IMR-90 (cell line): ENCODE data around the gene ZNF595. TPM values are rescaled to one million over a fixed set of nuclear protein-coding genes. Genes with fewer than 3 reads are reported as not detected.
"Not testable (repeated sequence)": the region's sequence is repeated elsewhere in the genome, so short reads cannot be mapped to it uniquely, and the experiment has no call there.

ENCODE experiments used
- ATAC-seq: fragments of 200-7000 bp; cut with Tn5 transposase; 2 replicates; pipeline ENCODE4 v1.9.1; 2020; ENCODE audit warnings: low read depth, mild to moderate bottlenecking, moderate library complexity
- BruUV-seq: library from RNA; stranded (reverse); fragments of 400-500 nt; replicated peaks from 2 replicates; lab custom pipeline; 2021; lab: Mats Ljungman, UMichigan
- CTCF ChIA-PET: fragments of 300-600 bp; formaldehyde crosslinking; extraction: SDS; loops from one replicate; lab custom pipeline; 2021; ENCODE audit warnings: antibody characterized with exemption; lab: Yijun Ruan, JAX
- POLR2A ChIA-PET: fragments of 300-600 bp; sonication (Branson Sonifier 250); formaldehyde crosslinking; loops from one replicate; lab custom pipeline; 2022; ENCODE audit warnings: antibody characterized with exemption; ENCODE audit not compliant: unreplicated experiment; lab: Charles Lee
- DNase-seq: peaks from one replicate; pipeline ENCODE4 v3.0.0; 2013
- H2AFZ ChIP-seq: replicated peaks from 2 replicates; pipeline ENCODE3; 2013; ENCODE audit warnings: low read length, mild to moderate bottlenecking; ENCODE audit not compliant: poor library complexity
- H2AK5ac ChIP-seq: 2 replicates; pipeline ENCODE4 v1.6.1; 2013; ENCODE audit warnings: low read depth, low read length, inconsistent platforms
- H2AK9ac ChIP-seq: replicated peaks from 2 replicates; pipeline ENCODE3; 2013; ENCODE audit warnings: mild to moderate bottlenecking, low read depth, low read length, moderate library complexity; ENCODE audit not compliant: poor library complexity
- H2BK120ac ChIP-seq: 2 replicates; pipeline ENCODE4 v1.6.1; 2013; ENCODE audit warnings: low read depth, low read length, inconsistent platforms
- H2BK15ac ChIP-seq: 3 replicates; pipeline ENCODE4 v1.6.1; 2013; ENCODE audit warnings: low read depth, low read length, inconsistent platforms
- H2BK20ac ChIP-seq: 2 replicates; pipeline ENCODE4 v1.6.1; 2013; ENCODE audit warnings: low read depth, mild to moderate bottlenecking, inconsistent platforms, low read length, moderate library complexity
- H2BK5ac ChIP-seq: 2 replicates; pipeline ENCODE4 v1.6.1; 2013; ENCODE audit warnings: mild to moderate bottlenecking, low read depth, low read length, inconsistent platforms; ENCODE audit not compliant: poor library complexity, severe bottlenecking
- H3K14ac ChIP-seq: replicated peaks from 2 replicates; pipeline ENCODE4 v1.6.1; 2013; ENCODE audit warnings: low read depth, low read length, inconsistent platforms
- H3K18ac ChIP-seq: 2 replicates; pipeline ENCODE4 v1.6.1; 2013; ENCODE audit warnings: low read depth, low read length, control low read depth
- H3K23ac ChIP-seq: 2 replicates; pipeline ENCODE4 v1.6.1; 2013; ENCODE audit warnings: low read depth, low read length, inconsistent platforms
- H3K27ac ChIP-seq: 2 replicates; pipeline ENCODE4 v1.5.1; 2013; ENCODE audit warnings: mild to moderate bottlenecking, control low read depth, low read length; ENCODE audit not compliant: insufficient read depth
- H3K27me3 ChIP-seq: 2 replicates; pipeline ENCODE4 v1.6.1; 2013; ENCODE audit warnings: low read length; ENCODE audit not compliant: control insufficient read depth, insufficient read depth
- H3K36me3 ChIP-seq: 2 replicates; pipeline ENCODE4 v1.6.1; 2013; ENCODE audit warnings: low read length, mixed read lengths; ENCODE audit not compliant: control insufficient read depth, insufficient read depth
- H3K4ac ChIP-seq: 2 replicates; pipeline ENCODE4 v1.6.1; 2013; ENCODE audit warnings: low read depth, low read length, inconsistent platforms
- H3K4me1 ChIP-seq: 2 replicates; pipeline ENCODE4 v1.6.1; 2013; ENCODE audit warnings: low read length, mixed read lengths; ENCODE audit not compliant: control insufficient read depth, insufficient read depth
- H3K4me2 ChIP-seq: 2 replicates; pipeline ENCODE4 v1.6.1; 2013; ENCODE audit warnings: low read depth, mild to moderate bottlenecking, control low read depth, low read length, moderate library complexity
- H3K4me3 ChIP-seq: 2 replicates; pipeline ENCODE4 v1.5.1; 2013; ENCODE audit warnings: low read depth, mild to moderate bottlenecking, control low read depth, low read length, moderate library complexity; ENCODE audit not compliant: insufficient read depth
- H3K56ac ChIP-seq: 2 replicates; pipeline ENCODE4 v1.6.1; 2013; ENCODE audit warnings: low read length, inconsistent platforms; ENCODE audit not compliant: insufficient read depth; ENCODE audit errors: extremely low read depth
- H3K79me1 ChIP-seq, 2 experiments: 2 replicates each; pipeline ENCODE4 v1.6.1; 2013; ENCODE audit warnings: low read length in 2 of 2, inconsistent platforms in 1 of 2, low read depth in 1 of 2
- H3K9ac ChIP-seq: 2 replicates; pipeline ENCODE4 v1.6.1; 2013; ENCODE audit warnings: low read depth, low read length, control low read depth
- H3K9me1 ChIP-seq: 2 replicates; pipeline ENCODE4 v1.6.1; 2013; ENCODE audit warnings: low read length, inconsistent platforms; ENCODE audit not compliant: insufficient read depth
- H3K9me3 ChIP-seq: 2 replicates; pipeline ENCODE4 v1.6.1; 2013; ENCODE audit warnings: low read length; ENCODE audit not compliant: control insufficient read depth, insufficient read depth
- H4K20me1 ChIP-seq: 2 replicates; pipeline ENCODE4 v1.6.1; 2013; ENCODE audit warnings: low read length, inconsistent platforms; ENCODE audit not compliant: insufficient read depth
- H4K5ac ChIP-seq: 2 replicates; pipeline ENCODE4 v1.6.1; 2013; ENCODE audit warnings: mild to moderate bottlenecking, low read depth, low read length, control low read depth
- H4K8ac ChIP-seq, 2 experiments: 2 replicates each; pipeline ENCODE4 v1.6.1; 2013; ENCODE audit warnings: low read depth in 2 of 2, low read length in 2 of 2, control low read depth in 1 of 2, inconsistent platforms in 1 of 2
- H4K91ac ChIP-seq: 2 replicates; pipeline ENCODE4 v1.6.1; 2013; ENCODE audit warnings: low read depth, low read length, inconsistent platforms; ENCODE audit not compliant: insufficient read depth
- dilution Hi-C: fragments of 300-500 bp; cut with HindIII; formaldehyde crosslinking; loops from one replicate; pipeline ENCODE4 v1.14.3; 2018; ENCODE audit warnings: low sequenced_read_pairs; ENCODE audit not compliant: unreplicated experiment
- in situ Hi-C: fragments of 300-500 bp; cut with MboI; formaldehyde crosslinking; loops from 3 replicates; pipeline ENCODE4 v1.14.3; 2019; ENCODE audit warnings: low sequenced_read_pairs, inconsistent platforms, mixed read lengths
- intact Hi-C: fragments of 100-400 bp; cut with micrococcal nuclease; formaldehyde crosslinking; loops from 2 replicates; pipeline ENCODE4 v1.10.0; 2022
- polyA plus RNA-seq, 3 experiments: library from polyadenylated mRNA; depleted of rRNA; stranded (reverse); fragments of >200 nt; gene quantifications; 2 replicates each; pipeline ENCODE4 v1.2.3, GENCODE V29; 2012; ENCODE audit warnings: low replicate concordance in 1 of 3
- total RNA-seq: library from RNA; depleted of rRNA; stranded (reverse); fragments of >200 nt; gene quantifications from 2 replicates; pipeline ENCODE4 v1.2.3, GENCODE V29; 2012

Gene ZNF595
- total and polyA plus RNA-seq, 2 of the 4 experiments (the other 2 are of a cell fraction) = 1.9 to 6.8 TPM

- H2BK15ac ChIP-seq, H3K9ac ChIP-seq, BruUV-seq, H3K23ac ChIP-seq, H4K91ac ChIP-seq, H2BK120ac ChIP-seq, H2AK5ac ChIP-seq, H2AFZ ChIP-seq, H3K36me3 ChIP-seq, H3K4ac ChIP-seq, H3K4me1 ChIP-seq, dilution Hi-C loops, H2BK5ac ChIP-seq, ATAC-seq, DNase-seq, intact Hi-C loops, H3K14ac ChIP-seq, H3K79me1 ChIP-seq, H3K9me3 ChIP-seq, H3K4me2 ChIP-seq, H3K9me1 ChIP-seq, H2AK9ac ChIP-seq, H3K56ac ChIP-seq, H4K8ac ChIP-seq, POLR2A ChIA-PET, H2BK20ac ChIP-seq, H3K27me3 ChIP-seq, H3K4me3 ChIP-seq, H4K20me1 ChIP-seq, H3K18ac ChIP-seq, in situ Hi-C loops, H4K5ac ChIP-seq, CTCF ChIA-PET, H3K27ac ChIP-seq: not testable (repeated sequence)
Measured at GRCh38 chr4:64733-65132, 11.6 kb downstream of the ZNF595 start.
